ENCODE data around the gene ADAT3.

The ADAT3 gene

DNA sequence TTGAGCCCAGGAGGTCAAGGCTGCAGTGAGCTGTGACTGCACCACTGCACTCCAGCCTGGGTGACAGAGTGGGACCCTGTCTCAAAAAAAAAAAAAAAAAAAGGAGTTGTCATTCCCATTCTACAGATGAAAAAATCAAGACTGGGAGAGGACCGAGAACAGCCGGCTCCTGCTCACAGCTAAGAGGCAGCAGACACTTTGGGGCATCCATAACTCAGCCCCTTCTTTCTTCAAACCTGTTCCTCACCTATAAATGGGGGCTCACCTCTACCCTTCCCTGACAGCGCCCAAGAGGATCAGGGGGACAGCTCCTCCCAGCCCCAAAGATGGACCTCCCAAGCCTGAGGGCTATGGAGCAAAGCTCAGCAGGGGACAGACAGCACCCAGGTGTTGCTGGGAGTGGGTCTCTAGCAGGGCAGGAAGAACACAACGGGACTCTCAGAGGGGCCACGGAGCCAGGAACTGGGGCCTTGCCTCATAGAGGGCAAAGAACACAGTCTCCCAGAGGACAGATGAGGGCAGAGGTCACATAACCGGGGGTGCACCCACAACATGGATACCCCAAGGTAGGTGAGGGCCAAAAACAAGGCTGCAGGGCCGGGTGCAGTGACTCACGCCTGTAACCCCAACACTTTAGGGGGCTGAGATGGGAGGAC lies 38.4 kb upstream of the ADAT3 start (continued):
- TF ChIP-seq ZNF677 (tag by site-specific recombination; IDR thresholded peaks at IDR 0.05) (no peak), SP2 (tag by site-specific recombination; IDR thresholded peaks at IDR 0.05) (no peak), HOXA7 (CRISPR knock-in tag; IDR thresholded peaks at IDR 0.05; ENCODE audit: borderline replicate concordance) (no peak), ZNF140 (tag by site-specific recombination; IDR thresholded peaks at IDR 0.05) (no peak), ZBTB49 (tag by site-specific recombination; IDR thresholded peaks at IDR 0.05; ENCODE audit: low read depth) (no peak), GLIS2 (tag by site-specific recombination; IDR thresholded peaks at IDR 0.05) (no peak), ZNF394 (tag by site-specific recombination; IDR thresholded peaks at IDR 0.05; ENCODE audit: borderline replicate concordance) (no peak), REPIN1 (tag by site-specific recombination; IDR thresholded peaks at IDR 0.05; ENCODE audit: low read depth) (no peak)

DNA sequence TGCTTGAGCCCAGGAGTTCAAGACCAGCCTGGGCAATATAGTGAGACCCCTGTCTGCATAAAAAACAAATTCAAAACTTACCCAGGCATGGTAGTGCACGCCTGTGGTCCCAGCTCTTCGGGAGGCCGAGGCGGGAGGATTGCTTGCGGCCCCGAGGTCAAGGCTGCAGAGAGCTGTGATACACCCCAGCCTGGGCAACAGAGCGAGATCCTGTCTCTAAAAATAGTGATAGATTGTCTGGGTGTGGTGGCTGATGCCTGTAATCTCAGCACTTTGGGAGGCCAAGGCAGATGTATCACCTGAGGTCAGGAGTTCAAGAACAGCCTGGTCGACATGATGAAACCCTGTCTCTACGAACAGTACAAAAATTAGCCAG lies 37.9 kb upstream of the ADAT3 start:
- TF ChIP-seq PRDM6 (tag by site-specific recombination; IDR thresholded peaks at IDR 0.05), result no peak
- peak; percentile 99 for TF ChIP-seq ZNF121 (tag by site-specific recombination; IDR thresholded peaks at IDR 0.05)
- no peaks in the 10 kb centered on the region for H3K9me3 ChIP-seq (ENCODE audit: control insufficient read depth, insufficient read depth, low read depth, low read length)
- POLR2A ChIA-PET, result interaction anchor here (0.7 kb wide), 1 partner anchor 398 kb away, joined by 3 read pairs; no protein-coding TSS in a partner anchor
- no peak overlapping the region for H3K27ac ChIP-seq (ENCODE audit: extremely low read depth, low read depth, low read length)
- no peak overlapping the region for H3K4me3 ChIP-seq (ENCODE audit: low read depth, low read length)
- CTCF ChIA-PET, result no interaction called here
- H3K4me1 ChIP-seq (ENCODE audit: control insufficient read depth, insufficient read depth, low read length), result no peaks in the 10 kb centered on the region
- peaks cover 0 to 5% of the 10 kb centered on the region in 2 experiments; a peak in 2 of 3 replicates for H3K36me3 ChIP-seq (ENCODE audit: control insufficient read depth in 2 of 2, insufficient read depth in 1 of 2, low read length in 2 of 2)

- Histone ChIP-seq H3K4me3 (ENCODE audit: low read depth, low read length) (no peak overlapping the region), H3K4me1 (ENCODE audit: control insufficient read depth, insufficient read depth, low read length) (peaks cover 5% of the 10 kb centered on the region), H3K9me3 (ENCODE audit: control insufficient read depth, insufficient read depth, low read depth, low read length) (no peaks in the 10 kb centered on the region), H3K27ac (ENCODE audit: extremely low read depth, low read depth, low read length) (no peak overlapping the region), H3K36me3 (ENCODE audit: control insufficient read depth in 2 of 2, insufficient read depth in 1 of 2, low read length in 2 of 2) (peaks cover 0 to 18% of the 10 kb centered on the region in 2 experiments; a peak in 2 of 3 replicates)
- CTCF ChIA-PET, result interaction anchor here (0.7 to 1.1 kb wide), 6 partner anchors 16 to 393 kb away, joined by 3 to 5 read pairs (median 3); no protein-coding TSS in a partner anchor
- POLR2A ChIA-PET, result interaction anchor here (0.6 kb wide), 1 partner anchor 16 kb away, joined by 3 read pairs; the partner anchor contains the start of gene ABHD17A
- TF ChIP-seq ZNF174 (tag by site-specific recombination; IDR thresholded peaks at IDR 0.05) (no peak), ZEB2 (tag by site-specific recombination; IDR thresholded peaks at IDR 0.05) (peak; percentile 34; the same call in 1 of the 2 replicates)
Measured at GRCh38 chr19:1868971-1869370, 36.2 kb upstream of the ADAT3 start.

GRCh38 chr19:1871140-1871597 lies 34.0 kb upstream of the ADAT3 start:
- H3K27ac ChIP-seq (ENCODE audit: extremely low read depth, low read depth, low read length), result no peak overlapping the region
- H3K4me1 ChIP-seq (ENCODE audit: control insufficient read depth, insufficient read depth, low read length), result peaks cover 10% of the 10 kb centered on the region
- no peak overlapping the region for H3K4me3 ChIP-seq (ENCODE audit: low read depth, low read length)
- ChIA-PET POLR2A (interaction anchor here (1.0 kb wide), 1 partner anchor 13 kb away, joined by 3 read pairs; no protein-coding TSS in a partner anchor), CTCF (no interaction called here)
- H3K9me3 ChIP-seq (ENCODE audit: control insufficient read depth, insufficient read depth, low read depth, low read length), result no peaks in the 10 kb centered on the region
- TF ChIP-seq ZNF645 (tag by site-specific recombination; IDR thresholded peaks at IDR 0.05) (no peak), ZNF114 (tag by site-specific recombination; IDR thresholded peaks at IDR 0.05) (no peak), RBAK (tag by site-specific recombination; IDR thresholded peaks at IDR 0.05) (no peak), ZNF148 (tag by site-specific recombination; IDR thresholded peaks at IDR 0.05; ENCODE audit: borderline replicate concordance) (no peak), ZNF133 (tag by site-specific recombination; IDR thresholded peaks at IDR 0.05) (peak; percentile 89), ZNF112 (tag by site-specific recombination; IDR thresholded peaks at IDR 0.05) (no peak), ZNF677 (tag by site-specific recombination; IDR thresholded peaks at IDR 0.05) (no peak), SCRT1 (tag by site-specific recombination; IDR thresholded peaks at IDR 0.05; ENCODE audit: borderline replicate concordance) (0 out of 2 replicates have a peak, but pooled peaks have one; percentile 17)
- H3K36me3 ChIP-seq (ENCODE audit: control insufficient read depth in 2 of 2, insufficient read depth in 1 of 2, low read length in 2 of 2), result peaks cover 0 to 18% of the 10 kb centered on the region in 2 experiments; a peak in 2 of 3 replicates
